ENCODE results near the gene SH3PXD2A. TPM values are rescaled to one million over a fixed set of nuclear protein-coding genes. Genes with fewer than 3 reads are reported as not detected.

The SH3PXD2A gene
- total and polyA plus RNA-seq, 10 of the 15 experiments (the other 5 are each of a cell fraction or from before 2014, with no cell fraction given): 0.63 to 14.0 (median 4.4) TPM

DNA sequence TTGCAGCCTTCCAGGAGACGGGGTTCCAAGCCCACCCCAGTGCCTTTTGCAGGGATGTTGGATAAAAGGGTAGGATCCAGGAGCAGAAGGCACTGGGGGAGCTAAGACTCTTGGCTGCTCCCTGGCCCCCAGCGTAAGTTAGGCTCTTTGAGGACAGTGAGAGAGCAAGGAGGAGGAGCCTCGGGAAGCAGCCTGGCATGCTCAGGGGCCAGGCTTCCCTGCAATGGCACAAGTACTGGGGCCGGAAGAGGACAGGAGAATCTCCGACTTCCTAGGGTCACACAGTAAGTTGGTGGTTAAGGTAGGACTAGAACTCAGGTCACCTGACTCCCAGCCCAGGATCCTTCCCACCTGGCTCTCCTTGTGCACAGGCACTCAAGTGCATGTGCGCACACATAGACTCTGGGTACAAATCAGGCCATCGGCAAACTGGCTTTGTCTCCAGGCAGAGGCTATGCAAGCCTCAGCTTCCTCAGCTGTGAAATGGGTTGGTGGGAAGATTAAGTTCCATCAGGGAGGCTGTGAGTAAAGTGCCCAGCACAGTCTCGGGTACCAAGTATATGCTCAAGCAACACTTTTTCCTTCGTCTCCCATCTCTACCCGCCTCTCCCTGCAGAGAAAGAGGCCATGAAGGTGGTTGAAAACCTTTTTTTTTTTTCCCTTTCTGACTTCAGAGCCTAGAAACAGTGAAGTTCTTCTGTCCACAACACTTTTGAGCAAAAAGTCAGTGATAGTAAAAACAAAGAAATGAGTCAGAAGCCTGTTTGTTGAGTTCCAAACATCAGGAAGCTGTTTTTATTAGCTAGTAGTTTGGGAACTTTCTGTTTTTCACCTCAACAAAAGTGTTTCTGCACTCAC lies 282.8 kb downstream of the SH3PXD2A start:
- ChIA-PET RAD21 (ENCODE audit: unreplicated experiment) (no interaction called here), SMC1A (ENCODE audit: uncharacterized antibody, unreplicated experiment) (interaction anchor here (1.0 kb wide), 1 partner anchor 156 kb away, joined by 3 read pairs; no protein-coding TSS in a partner anchor), POLR2A (no interaction called here), CTCF (interaction anchor here (1.1 kb wide), 1 partner anchor 8 kb away, joined by 3 read pairs; no protein-coding TSS in a partner anchor)
- H3K9ac ChIP-seq (ENCODE audit: control insufficient read depth, insufficient read depth, low read length): no peak overlapping the region
- no TSS peak for BruUV-seq (replicated peaks)
- H3K27ac ChIP-seq (ENCODE audit: control insufficient read depth, insufficient read depth): no peak overlapping the region
- no peak for DNase-seq (ENCODE audit: low read depth, low spot score)
- no peaks in the 10 kb centered on the region for H3K36me3 ChIP-seq (ENCODE audit: control insufficient read depth in 2 of 2, insufficient read depth in 2 of 2, low read length in 1 of 2)
- FAIRE-seq: no peak
- intact Hi-C loops (cut with micrococcal nuclease; ENCODE audit: unreplicated experiment) (no loop called here), in situ Hi-C loops (cut with MboI) (no loop called here)
- H3K9me3 ChIP-seq (replicated peaks; ENCODE audit: control insufficient read depth, insufficient read depth, low read length): no peaks in the 10 kb centered on the region
- no peak overlapping the region for H3K4me3 ChIP-seq
- H4K20me1 ChIP-seq (ENCODE audit: control insufficient read depth, insufficient read depth): no peaks in the 10 kb centered on the region
- no peak overlapping the region for H2AFZ ChIP-seq (ENCODE audit: control insufficient read depth, low read depth, low read length)
- H3K4me2 ChIP-seq (ENCODE audit: control insufficient read depth, insufficient read depth): no peak overlapping the region
- H3K27me3 ChIP-seq (replicated peaks in 1 of 2; ENCODE audit: control insufficient read depth in 2 of 2, insufficient read depth in 2 of 2, low read length in 1 of 2): no peaks in the 10 kb centered on the region; a peak in 3 of 4 replicates
- 33% methylated on average over 10 of the region's 10 CpGs for WGBS (ENCODE audit: insufficient coverage, insufficient replicate concordance, low lambda C conversion rate, missing lambda C conversion rate)
- H3K79me2 ChIP-seq (ENCODE audit: control insufficient read depth, insufficient read depth, low read length): no peaks in the 10 kb centered on the region
- no peak for ATAC-seq
- H3K4me1 ChIP-seq (ENCODE audit: control insufficient read depth, insufficient read depth, low read length): no peaks in the 10 kb centered on the region
- TF ChIP-seq JUNB (IDR thresholded peaks at IDR 0.05) (no peak), IKZF2 (IDR thresholded peaks at IDR 0.05) (no peak), CHD1 (IDR thresholded peaks at IDR 0.05; ENCODE audit: low read depth, low read length) (no peak), IKZF1 (conservative IDR thresholded peaks at IDR 0.05) (no peak), SREBF2 (IDR thresholded peaks at IDR 0.05; ENCODE audit: low read length) (no peak), EED (IDR thresholded peaks at IDR 0.05; ENCODE audit: low read depth) (no peak), NBN (IDR thresholded peaks at IDR 0.05) (no peak)
- TF ChIP-seq, protein P1, sequence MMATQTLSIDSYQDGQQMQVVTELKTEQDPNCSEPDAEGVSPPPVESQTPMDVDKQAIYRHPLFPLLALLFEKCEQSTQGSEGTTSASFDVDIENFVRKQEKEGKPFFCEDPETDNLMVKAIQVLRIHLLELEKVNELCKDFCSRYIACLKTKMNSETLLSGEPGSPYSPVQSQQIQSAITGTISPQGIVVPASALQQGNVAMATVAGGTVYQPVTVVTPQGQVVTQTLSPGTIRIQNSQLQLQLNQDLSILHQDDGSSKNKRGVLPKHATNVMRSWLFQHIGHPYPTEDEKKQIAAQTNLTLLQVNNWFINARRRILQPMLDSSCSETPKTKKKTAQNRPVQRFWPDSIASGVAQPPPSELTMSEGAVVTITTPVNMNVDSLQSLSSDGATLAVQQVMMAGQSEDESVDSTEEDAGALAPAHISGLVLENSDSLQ (IDR thresholded peaks at IDR 0.05): no peak
- TF ChIP-seq, protein P2, sequence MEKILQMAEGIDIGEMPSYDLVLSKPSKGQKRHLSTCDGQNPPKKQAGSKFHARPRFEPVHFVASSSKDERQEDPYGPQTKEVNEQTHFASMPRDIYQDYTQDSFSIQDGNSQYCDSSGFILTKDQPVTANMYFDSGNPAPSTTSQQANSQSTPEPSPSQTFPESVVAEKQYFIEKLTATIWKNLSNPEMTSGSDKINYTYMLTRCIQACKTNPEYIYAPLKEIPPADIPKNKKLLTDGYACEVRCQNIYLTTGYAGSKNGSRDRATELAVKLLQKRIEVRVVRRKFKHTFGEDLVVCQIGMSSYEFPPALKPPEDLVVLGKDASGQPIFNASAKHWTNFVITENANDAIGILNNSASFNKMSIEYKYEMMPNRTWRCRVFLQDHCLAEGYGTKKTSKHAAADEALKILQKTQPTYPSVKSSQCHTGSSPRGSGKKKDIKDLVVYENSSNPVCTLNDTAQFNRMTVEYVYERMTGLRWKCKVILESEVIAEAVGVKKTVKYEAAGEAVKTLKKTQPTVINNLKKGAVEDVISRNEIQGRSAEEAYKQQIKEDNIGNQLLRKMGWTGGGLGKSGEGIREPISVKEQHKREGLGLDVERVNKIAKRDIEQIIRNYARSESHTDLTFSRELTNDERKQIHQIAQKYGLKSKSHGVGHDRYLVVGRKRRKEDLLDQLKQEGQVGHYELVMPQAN (conservative IDR thresholded peaks at IDR 0.05): no peak
- TF ChIP-seq, protein P3, sequence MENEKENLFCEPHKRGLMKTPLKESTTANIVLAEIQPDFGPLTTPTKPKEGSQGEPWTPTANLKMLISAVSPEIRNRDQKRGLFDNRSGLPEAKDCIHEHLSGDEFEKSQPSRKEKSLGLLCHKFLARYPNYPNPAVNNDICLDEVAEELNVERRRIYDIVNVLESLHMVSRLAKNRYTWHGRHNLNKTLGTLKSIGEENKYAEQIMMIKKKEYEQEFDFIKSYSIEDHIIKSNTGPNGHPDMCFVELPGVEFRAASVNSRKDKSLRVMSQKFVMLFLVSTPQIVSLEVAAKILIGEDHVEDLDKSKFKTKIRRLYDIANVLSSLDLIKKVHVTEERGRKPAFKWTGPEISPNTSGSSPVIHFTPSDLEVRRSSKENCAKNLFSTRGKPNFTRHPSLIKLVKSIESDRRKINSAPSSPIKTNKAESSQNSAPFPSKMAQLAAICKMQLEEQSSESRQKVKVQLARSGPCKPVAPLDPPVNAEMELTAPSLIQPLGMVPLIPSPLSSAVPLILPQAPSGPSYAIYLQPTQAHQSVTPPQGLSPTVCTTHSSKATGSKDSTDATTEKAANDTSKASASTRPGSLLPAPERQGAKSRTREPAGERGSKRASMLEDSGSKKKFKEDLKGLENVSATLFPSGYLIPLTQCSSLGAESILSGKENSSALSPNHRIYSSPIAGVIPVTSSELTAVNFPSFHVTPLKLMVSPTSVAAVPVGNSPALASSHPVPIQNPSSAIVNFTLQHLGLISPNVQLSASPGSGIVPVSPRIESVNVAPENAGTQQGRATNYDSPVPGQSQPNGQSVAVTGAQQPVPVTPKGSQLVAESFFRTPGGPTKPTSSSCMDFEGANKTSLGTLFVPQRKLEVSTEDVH (IDR thresholded peaks at IDR 0.05; ENCODE audit: low read depth, partially characterized antibody): no peak
- TF ChIP-seq, protein P4, sequence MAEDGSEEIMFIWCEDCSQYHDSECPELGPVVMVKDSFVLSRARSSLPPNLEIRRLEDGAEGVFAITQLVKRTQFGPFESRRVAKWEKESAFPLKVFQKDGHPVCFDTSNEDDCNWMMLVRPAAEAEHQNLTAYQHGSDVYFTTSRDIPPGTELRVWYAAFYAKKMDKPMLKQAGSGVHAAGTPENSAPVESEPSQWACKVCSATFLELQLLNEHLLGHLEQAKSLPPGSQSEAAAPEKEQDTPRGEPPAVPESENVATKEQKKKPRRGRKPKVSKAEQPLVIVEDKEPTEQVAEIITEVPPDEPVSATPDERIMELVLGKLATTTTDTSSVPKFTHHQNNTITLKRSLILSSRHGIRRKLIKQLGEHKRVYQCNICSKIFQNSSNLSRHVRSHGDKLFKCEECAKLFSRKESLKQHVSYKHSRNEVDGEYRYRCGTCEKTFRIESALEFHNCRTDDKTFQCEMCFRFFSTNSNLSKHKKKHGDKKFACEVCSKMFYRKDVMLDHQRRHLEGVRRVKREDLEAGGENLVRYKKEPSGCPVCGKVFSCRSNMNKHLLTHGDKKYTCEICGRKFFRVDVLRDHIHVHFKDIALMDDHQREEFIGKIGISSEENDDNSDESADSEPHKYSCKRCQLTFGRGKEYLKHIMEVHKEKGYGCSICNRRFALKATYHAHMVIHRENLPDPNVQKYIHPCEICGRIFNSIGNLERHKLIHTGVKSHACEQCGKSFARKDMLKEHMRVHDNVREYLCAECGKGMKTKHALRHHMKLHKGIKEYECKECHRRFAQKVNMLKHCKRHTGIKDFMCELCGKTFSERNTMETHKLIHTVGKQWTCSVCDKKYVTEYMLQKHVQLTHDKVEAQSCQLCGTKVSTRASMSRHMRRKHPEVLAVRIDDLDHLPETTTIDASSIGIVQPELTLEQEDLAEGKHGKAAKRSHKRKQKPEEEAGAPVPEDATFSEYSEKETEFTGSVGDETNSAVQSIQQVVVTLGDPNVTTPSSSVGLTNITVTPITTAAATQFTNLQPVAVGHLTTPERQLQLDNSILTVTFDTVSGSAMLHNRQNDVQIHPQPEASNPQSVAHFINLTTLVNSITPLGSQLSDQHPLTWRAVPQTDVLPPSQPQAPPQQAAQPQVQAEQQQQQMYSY (CRISPR knock-in tag; IDR thresholded peaks at IDR 0.05): no peak

All from GM12878 (cell line).